Adrenal gland (tissue), 12 donors: ENCODE results near the gene SRXN1. TPM values are rescaled to one million over a fixed set of nuclear protein-coding genes. Genes with fewer than 3 reads are reported as not detected.

Source experiments
- DNase-seq, 7 donors: peaks; one replicate each; pipeline ENCODE4 v3.0.0-alpha.2; 2019 to 2020
- H3K27ac ChIP-seq, 5 donors: fragments of 200-600 bp; sonication (generic) in 4 of 5; 1 replicate in 3 of 5; 2 replicates in 2 of 5; pipeline versions ENCODE4 v1.5.1 to v1.8.0; 2016 to 2020; ENCODE audit warnings: mild to moderate bottlenecking in 1 of 5
- H3K27me3 ChIP-seq: fragments of 200-600 bp; 2 replicates; pipeline ENCODE4 v1.8.0; 2021
- H3K36me3 ChIP-seq, 2 donors: fragments of 200-600 bp; replicated peaks in 1 of 2; 1 replicate in 1 of 2; 2 replicates in 1 of 2; pipeline versions ENCODE4 v1.5.1 to v1.8.0; 2018 to 2022
- H3K4me1 ChIP-seq, 2 donors: fragments of 200-600 bp; replicated peaks in 1 of 2; 1 replicate in 1 of 2; 2 replicates in 1 of 2; pipeline versions ENCODE4 v1.5.1 to v1.8.0; 2018 to 2021
- H3K4me3 ChIP-seq, 4 donors: fragments of 200-600 bp; sonication (generic) in 3 of 4; one replicate each; pipeline ENCODE4 v1.5.1; 2016 to 2018
- H3K9me3 ChIP-seq, 3 donors: fragments of 200-600 bp; sonication (generic) in 1 of 3; replicated peaks in 1 of 3; 1 replicate in 2 of 3; 2 replicates in 1 of 3; pipeline versions ENCODE4 v1.5.1 to v1.8.0; 2016 to 2021
- POLR2A ChIP-seq, 2 donors: fragments of 450-650 bp; IDR thresholded peaks; one replicate each; pipeline ENCODE4 v1.6.1; 2017; ENCODE audit warnings: antibody characterized with exemption in 2 of 2, mild to moderate bottlenecking in 2 of 2, moderate library complexity in 1 of 2
- WGBS, 4 donors: extraction: QIAGEN DNeasy Blood & Tissue Kit in 2 of 4; methylation state at CpG; one replicate each; pipeline versions ENCODE4 v1.1.5 to v1.1.7; 2013 to 2017; 5-methylcytosine and 5-hydroxymethylcytosine counted together
- intact Hi-C, 2 donors: fragments of 100-400 bp; cut with DNase I; formaldehyde crosslinking; loops; one replicate each; pipeline versions ENCODE4 v1.14.1 to v1.15.0; 2022 to 2023
- polyA plus RNA-seq, 3 donors: library from polyadenylated mRNA; stranded (reverse); fragments of 200-250 nt in 2 of 3; fragments of 350-450 nt in 1 of 3; fragmentation: Illumina TruSeq in 1 of 3; extraction: RNeasy Lipid Tissue Mini Kit (QIAGEN cat#74804) in 1 of 3; gene quantifications; one replicate each; pipeline ENCODE4 v1.2.3, GENCODE V29; 2013 to 2014
- total RNA-seq, 9 donors: library from RNA; depleted of rRNA in 4 of 9; stranded (reverse); fragments of >200 nt in 4 of 9; fragments of 120-200 nt in 1 of 9; fragmentation: NEBNext Ultra II Directional in 1 of 9; extraction: Animal tissue kit (Norgen Biotek cat#: 25700) in 1 of 9; gene quantifications; one replicate each; pipeline versions ENCODE4 v1.1.0 to v1.2.4, GENCODE V29; 2013 to 2023
- TF ChIP-seq, protein P1 (sequence below), 6 experiments: fragments of 450-650 bp in 4 of 6; fragments of 200-600 bp in 2 of 6; sonication (generic) in 1 of 6; IDR thresholded peaks; 1 replicate in 5 of 6; 2 replicates in 1 of 6; pipeline versions ENCODE4 v1.5.1 to v1.8.0; 2016 to 2021; ENCODE audit warnings: antibody characterized with exemption in 6 of 6, mild to moderate bottlenecking in 2 of 6, moderate library complexity in 1 of 6
- donor health status: healthy with polysubstance abuse.
- donor health status: Bipolar disorder and iron deficiency.
- donor health status: DM: yes; HTN: yes; CAD: no.
- donor health status: DM: no; HTN: no; CAD: no.
- donor health status: DM: no; HTN: no; CAD: no.
- donor health status: DM: yes; HTN: yes; CAD: no.

The SRXN1 gene
- total and polyA plus RNA-seq, 12 donors = 19.1 to 203 (median 67.6) TPM

DNA sequence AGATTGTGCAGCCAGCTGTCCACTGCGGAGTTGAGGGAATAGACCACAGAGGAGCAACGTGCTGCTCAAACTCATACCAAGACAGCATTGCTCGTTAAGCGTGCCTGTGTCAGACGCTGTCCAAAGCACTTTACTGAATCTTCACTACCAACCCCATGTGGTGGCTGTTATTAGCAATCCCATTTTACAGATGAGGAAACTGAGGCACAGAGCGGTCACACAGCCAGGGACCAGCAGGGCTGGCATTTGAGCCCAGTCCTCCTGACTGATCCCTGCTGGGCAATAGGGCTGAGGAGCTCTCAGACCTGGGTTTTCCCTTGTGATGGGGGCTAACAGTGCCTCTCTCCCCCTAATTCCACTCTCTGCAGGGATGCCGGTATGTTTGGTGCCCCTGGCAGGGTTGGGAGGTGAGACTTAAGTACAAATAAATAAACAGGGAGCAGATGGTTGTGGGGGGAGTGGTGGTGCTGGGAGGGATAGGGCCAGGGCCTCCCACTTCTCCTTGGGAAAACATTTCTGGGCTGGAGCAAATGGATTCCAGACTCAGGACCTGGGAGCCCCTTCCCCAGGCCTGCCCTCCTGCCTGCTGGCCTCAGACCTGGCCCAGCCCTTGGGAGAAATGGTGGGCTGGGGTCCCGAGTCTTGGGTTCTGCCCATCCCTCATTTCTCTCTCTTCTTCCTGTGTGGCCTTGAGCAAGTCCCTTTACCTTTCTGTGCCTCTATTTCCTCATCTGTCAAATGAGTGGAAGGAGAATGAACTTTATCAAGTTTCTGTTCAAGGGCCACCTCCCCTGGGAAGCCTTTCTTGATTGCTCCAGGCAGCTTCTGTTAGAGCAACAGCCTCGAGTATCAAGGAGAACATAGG is 17.7 kb downstream of the SRXN1 start:
- H3K27ac ChIP-seq = no peak overlapping the region
- WGBS, 4 donors = 75 to 79% (median 78%) methylated on average over 6 to 9 of the region's 9 CpGs
- H3K27me3 ChIP-seq = no peaks in the 10 kb centered on the region
- no peaks in the 10 kb centered on the region for H3K36me3 ChIP-seq
- intact Hi-C loops = no loop called here
- DNase-seq = no peak
- H3K9me3 ChIP-seq = no peaks in the 10 kb centered on the region
- H3K4me1 ChIP-seq = no peaks in the 10 kb centered on the region
- H3K4me3 ChIP-seq = no peak overlapping the region
- TF ChIP-seq, protein P1, sequence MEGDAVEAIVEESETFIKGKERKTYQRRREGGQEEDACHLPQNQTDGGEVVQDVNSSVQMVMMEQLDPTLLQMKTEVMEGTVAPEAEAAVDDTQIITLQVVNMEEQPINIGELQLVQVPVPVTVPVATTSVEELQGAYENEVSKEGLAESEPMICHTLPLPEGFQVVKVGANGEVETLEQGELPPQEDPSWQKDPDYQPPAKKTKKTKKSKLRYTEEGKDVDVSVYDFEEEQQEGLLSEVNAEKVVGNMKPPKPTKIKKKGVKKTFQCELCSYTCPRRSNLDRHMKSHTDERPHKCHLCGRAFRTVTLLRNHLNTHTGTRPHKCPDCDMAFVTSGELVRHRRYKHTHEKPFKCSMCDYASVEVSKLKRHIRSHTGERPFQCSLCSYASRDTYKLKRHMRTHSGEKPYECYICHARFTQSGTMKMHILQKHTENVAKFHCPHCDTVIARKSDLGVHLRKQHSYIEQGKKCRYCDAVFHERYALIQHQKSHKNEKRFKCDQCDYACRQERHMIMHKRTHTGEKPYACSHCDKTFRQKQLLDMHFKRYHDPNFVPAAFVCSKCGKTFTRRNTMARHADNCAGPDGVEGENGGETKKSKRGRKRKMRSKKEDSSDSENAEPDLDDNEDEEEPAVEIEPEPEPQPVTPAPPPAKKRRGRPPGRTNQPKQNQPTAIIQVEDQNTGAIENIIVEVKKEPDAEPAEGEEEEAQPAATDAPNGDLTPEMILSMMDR (IDR thresholded peaks at IDR 0.05) = no peak
- TF ChIP-seq POLR2A (IDR thresholded peaks at IDR 0.05) = no peak

DNA sequence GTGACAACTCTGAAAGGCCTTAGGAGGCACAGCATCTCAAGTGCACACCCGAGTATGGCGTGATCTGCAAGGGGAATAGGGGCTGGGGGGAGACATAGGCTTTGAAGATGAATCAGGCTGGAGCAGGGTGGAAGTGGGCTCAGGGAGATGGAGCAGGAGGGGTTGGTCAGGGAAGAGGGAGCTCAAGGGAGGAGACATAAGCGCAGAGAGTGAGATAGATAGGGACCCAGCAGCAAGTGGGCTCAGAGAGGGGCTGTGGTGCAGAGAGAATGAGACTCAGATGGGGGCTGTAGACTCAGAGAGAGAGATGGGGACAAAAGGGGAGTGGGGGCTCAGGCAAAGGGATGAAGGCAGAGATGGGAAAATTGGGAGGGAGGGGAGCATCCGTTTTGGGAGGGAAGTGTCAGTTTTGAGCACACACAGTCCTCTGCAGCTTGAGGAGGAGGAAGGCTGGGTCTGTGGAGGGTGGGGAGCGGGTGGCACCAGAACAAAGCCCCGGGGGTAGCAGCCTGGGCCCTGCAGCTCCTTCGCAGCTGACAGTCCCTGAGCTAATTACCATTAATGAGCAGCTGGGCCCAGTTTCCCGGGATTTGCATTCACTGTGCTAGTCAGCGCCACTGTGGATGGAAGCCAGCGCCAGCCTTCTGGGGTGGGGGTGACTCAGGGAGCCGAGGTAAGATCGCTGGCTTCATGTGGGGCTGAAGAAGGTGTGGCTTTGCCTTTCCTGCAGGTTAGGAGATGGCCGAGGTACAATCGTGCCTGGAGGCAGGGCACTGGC is 18.7 kb downstream of the SRXN1 start:
- DNase-seq = no peak
- Histone ChIP-seq H3K4me3 (no peak overlapping the region), H3K27ac (no peak overlapping the region), H3K36me3 (no peaks in the 10 kb centered on the region), H3K9me3 (no peaks in the 10 kb centered on the region), H3K4me1 (no peaks in the 10 kb centered on the region), H3K27me3 (no peaks in the 10 kb centered on the region)
- WGBS, 4 donors = 70 to 78% (median 75%) methylated on average over 6 to 14 of the region's 14 CpGs
- intact Hi-C loops = no loop called here
- no peak for TF ChIP-seq POLR2A (IDR thresholded peaks at IDR 0.05)
- TF ChIP-seq, protein P1 (IDR thresholded peaks at IDR 0.05) = no peak

DNA sequence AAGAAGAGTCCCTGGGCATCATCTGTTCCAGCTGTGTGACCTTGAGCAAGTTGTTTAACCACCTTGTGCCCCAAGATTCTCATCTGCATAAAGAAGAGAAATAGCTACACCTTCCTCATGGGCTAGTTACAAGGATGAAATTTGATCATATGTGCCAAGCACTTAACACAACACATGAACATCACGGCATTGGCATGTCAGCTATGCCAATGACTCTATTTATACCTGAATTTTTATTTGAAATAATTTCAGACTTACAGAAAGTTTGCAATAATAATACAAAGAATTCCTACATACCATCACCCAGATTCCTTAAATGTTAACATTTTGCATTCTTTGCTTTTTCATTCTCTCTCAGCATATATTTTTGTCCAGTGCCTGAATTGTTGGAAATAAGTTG is 21.9 kb downstream of the SRXN1 start:
- WGBS, 4 donors = 45 to 81% (median 76%) methylated on average over 1 of the region's 1 CpG

DNA sequence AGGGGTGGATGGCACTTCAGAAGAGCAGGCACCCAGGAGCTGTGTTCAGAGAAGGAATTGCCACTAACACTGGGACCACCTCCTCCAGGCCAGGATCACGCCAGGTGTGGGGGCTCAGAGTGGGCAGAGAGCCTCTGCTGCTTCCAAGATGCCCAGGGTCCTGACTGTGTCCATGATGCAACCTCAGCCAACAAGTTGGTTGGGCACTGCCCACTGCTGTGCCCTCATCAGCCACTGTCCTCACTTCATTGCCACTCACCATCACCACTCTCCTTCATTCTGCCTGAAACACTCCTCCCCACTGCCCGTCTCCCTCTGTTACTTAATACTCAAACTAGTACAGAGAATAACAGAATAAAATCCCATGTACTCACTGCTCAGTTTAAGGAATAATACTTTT is 26.4 kb downstream of the SRXN1 start:
- TF ChIP-seq POLR2A (IDR thresholded peaks at IDR 0.05) = no peak
- TF ChIP-seq, protein P1 (IDR thresholded peaks at IDR 0.05) = no peak
- Histone ChIP-seq H3K4me3 (no peak overlapping the region), H3K27ac (no peak overlapping the region), H3K9me3 (no peaks in the 10 kb centered on the region), H3K27me3 (no peaks in the 10 kb centered on the region), H3K36me3 (no peaks in the 10 kb centered on the region), H3K4me1 (no peaks in the 10 kb centered on the region)
- intact Hi-C loops = no loop called here
- WGBS, 4 donors = 63 to 77% (median 66%) methylated on average over 2 of the region's 2 CpGs
- DNase-seq = no peak

More for the DNA sequence above, 21.9 kb downstream of the SRXN1 start:
- no peak for DNase-seq
- Histone ChIP-seq H3K27me3 (no peaks in the 10 kb centered on the region), H3K4me1 (no peaks in the 10 kb centered on the region), H3K4me3 (no peak overlapping the region), H3K36me3 (no peaks in the 10 kb centered on the region), H3K9me3 (no peaks in the 10 kb centered on the region), H3K27ac (no peak overlapping the region)
- intact Hi-C loops = no loop called here
- TF ChIP-seq, protein P1 (IDR thresholded peaks at IDR 0.05) = no peak
- no peak for TF ChIP-seq POLR2A (IDR thresholded peaks at IDR 0.05)
